ENCODE data around the gene ZNF814.

ZNF814 gene

DNA sequence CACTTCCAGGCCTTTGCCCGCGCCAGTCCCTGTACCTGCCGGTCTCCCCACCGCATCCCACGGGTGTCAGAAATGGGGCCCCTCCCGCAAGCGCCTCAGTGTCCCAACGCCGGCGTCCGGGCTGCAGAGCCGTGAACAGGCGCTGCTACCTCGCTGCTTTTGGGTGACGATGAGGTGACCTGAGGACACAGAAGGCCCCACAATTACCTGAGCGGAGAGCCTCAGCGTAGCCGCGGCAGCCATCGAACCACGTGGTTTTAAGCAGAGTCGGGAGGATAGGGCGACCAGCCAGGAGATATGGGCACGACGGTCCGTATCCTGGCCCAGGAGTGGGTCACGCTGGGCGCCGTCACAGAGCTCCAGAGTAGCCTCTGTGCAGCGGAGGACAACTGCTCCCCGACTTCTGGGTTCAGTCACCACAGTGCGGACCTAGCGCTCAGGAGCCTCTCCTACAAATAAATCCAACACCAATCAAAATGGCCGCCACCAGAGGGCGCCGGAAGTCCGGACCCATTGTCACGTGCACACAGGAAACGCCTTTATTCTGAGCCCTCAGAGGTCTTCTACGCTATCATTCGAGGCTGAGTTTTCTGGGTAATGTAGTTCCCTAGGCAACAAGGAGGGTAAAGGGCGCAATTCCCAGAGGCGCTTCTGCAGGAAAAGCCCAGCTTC lies at the start of gene ZNF814:
Gene ZNF814 (minus strand): TSS at position 478 of the 672 bp plus-strand sequence. CDS start 235 bp downstream, at position 243.
- no peak within 1 kb of the TSS for H3K4me3 ChIP-seq (ENCODE audit: low read depth, low read length)
- DNase-seq (ENCODE audit: low read depth) = peak; percentile 14
- TF ChIP-seq MYC (IDR thresholded peaks at IDR 0.05; ENCODE audit: low read depth, low read length) = no peak
- TF ChIP-seq, protein P1, sequence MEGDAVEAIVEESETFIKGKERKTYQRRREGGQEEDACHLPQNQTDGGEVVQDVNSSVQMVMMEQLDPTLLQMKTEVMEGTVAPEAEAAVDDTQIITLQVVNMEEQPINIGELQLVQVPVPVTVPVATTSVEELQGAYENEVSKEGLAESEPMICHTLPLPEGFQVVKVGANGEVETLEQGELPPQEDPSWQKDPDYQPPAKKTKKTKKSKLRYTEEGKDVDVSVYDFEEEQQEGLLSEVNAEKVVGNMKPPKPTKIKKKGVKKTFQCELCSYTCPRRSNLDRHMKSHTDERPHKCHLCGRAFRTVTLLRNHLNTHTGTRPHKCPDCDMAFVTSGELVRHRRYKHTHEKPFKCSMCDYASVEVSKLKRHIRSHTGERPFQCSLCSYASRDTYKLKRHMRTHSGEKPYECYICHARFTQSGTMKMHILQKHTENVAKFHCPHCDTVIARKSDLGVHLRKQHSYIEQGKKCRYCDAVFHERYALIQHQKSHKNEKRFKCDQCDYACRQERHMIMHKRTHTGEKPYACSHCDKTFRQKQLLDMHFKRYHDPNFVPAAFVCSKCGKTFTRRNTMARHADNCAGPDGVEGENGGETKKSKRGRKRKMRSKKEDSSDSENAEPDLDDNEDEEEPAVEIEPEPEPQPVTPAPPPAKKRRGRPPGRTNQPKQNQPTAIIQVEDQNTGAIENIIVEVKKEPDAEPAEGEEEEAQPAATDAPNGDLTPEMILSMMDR (IDR thresholded peaks at IDR 0.05; ENCODE audit: low read depth, low read length) = peak; percentile 24
- TF ChIP-seq, protein P2, sequence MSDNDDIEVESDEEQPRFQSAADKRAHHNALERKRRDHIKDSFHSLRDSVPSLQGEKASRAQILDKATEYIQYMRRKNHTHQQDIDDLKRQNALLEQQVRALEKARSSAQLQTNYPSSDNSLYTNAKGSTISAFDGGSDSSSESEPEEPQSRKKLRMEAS (IDR thresholded peaks at IDR 0.05; ENCODE audit: low read depth, low read length) = no peak

DNA sequence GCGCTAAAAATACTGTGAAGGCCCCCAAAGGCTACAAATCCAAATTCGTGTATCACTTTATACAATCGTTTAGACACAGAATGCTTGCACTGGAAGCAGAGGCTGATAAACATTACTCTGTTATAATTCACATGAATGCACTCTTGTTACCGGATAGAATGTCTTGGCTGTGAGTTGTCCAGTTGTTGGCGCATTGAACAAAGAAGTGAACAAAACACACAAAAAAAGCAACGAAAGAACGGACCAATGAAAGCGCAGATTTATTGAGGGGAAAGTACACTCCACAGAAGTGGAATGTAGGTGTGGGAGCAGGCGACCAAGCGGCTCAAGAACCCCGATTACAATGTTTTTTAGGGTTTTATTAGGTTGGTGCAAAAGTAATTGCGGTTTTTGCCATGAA lies 46.9 kb upstream of the ZNF814 start:
- no peak overlapping the region for H3K4me3 ChIP-seq (ENCODE audit: low read depth, low read length)
- no peak for DNase-seq (ENCODE audit: low read depth)
- TF ChIP-seq, protein P2 (IDR thresholded peaks at IDR 0.05; ENCODE audit: low read depth, low read length) = no peak
- TF ChIP-seq, protein P1 (IDR thresholded peaks at IDR 0.05; ENCODE audit: low read depth, low read length) = no peak
- TF ChIP-seq POLR2A (IDR thresholded peaks at IDR 0.05; ENCODE audit: extremely low read depth, insufficient read length) (no peak), MYC (IDR thresholded peaks at IDR 0.05; ENCODE audit: low read depth, low read length) (no peak)

DNA sequence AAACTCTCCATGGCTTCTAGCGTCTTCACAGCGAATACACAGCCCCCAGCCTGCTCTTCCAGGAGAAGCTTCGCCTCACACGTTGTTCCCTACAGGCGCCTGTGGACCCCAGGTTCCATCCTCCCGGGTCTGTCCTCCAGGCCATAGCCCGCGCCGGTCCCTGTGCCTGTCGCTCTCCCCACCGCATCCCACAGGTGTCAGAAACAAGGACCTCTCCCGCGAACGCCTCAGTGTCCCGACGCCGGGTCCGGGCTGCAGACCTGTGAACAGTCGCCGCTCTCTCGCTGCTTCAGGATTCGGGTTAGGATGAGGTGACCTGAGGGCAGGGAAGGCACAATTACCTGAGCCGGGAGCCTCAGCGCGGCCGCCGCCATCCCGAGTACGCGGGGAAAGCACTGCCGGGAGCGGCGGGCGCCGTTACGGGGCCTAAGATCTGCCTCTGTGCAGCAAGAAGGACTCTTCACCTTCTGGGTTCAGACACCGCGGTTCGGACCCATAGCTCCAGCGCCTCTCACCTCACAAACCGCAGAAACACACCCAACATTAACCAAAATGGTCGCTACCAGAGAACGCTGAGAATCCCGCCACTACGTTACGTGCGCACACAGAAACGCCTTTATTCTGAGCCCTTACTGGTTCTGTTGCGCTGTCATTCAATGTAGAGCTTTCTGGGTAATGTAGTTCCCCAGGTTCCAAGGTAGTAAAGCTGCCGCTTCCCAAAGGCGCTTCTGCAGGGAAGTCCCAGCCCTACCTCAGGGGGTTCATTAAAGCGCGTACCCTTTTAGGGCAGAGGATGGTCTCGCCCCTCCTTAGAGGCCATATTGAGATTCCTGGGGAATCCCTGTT lies 46.2 kb upstream of the ZNF814 start, which contains the start of gene ZNF418:
Gene ZNF418 (minus strand): TSS at position 583 of the 846 bp plus-strand sequence. CDS start 1,580 bp downstream, outside the sequence.
- DNase-seq (ENCODE audit: low read depth) = no peak
- no peak within 1 kb of the TSS for H3K4me3 ChIP-seq (ENCODE audit: low read depth, low read length)
- TF ChIP-seq, protein P1 (IDR thresholded peaks at IDR 0.05; ENCODE audit: low read depth, low read length) = no peak
- TF ChIP-seq, protein P2 (IDR thresholded peaks at IDR 0.05; ENCODE audit: low read depth, low read length) = no peak
- no peak for TF ChIP-seq MYC (IDR thresholded peaks at IDR 0.05; ENCODE audit: low read depth, low read length)
- no peak for TF ChIP-seq POLR2A (IDR thresholded peaks at IDR 0.05; ENCODE audit: extremely low read depth, insufficient read length)

DNA sequence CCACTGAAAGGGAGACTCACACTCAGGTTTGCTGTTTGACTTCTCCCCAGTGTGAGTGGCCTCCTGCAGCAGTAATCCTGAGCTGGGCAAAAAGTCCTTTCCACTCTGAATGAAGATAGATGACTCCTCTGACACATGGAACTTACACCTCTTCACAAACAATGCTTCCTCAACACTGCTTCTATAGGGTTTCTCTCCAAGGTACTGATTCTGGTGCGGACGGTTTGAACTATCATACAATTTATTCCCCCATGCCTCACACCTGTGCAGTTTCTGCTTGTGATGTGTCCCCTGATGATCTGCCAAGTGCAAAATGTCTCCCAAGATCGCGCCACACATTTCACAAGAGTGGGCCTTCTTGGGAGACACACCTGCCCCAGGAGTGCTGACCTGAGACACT lies 38.8 kb upstream of the ZNF814 start:
- no peak for DNase-seq (ENCODE audit: low read depth)
- no peak overlapping the region for H3K4me3 ChIP-seq (ENCODE audit: low read depth, low read length)
- TF ChIP-seq POLR2A (IDR thresholded peaks at IDR 0.05; ENCODE audit: extremely low read depth, insufficient read length) = no peak
- TF ChIP-seq, protein P1 (IDR thresholded peaks at IDR 0.05; ENCODE audit: low read depth, low read length) = no peak
- TF ChIP-seq, protein P2 (IDR thresholded peaks at IDR 0.05; ENCODE audit: low read depth, low read length) = no peak

DNA sequence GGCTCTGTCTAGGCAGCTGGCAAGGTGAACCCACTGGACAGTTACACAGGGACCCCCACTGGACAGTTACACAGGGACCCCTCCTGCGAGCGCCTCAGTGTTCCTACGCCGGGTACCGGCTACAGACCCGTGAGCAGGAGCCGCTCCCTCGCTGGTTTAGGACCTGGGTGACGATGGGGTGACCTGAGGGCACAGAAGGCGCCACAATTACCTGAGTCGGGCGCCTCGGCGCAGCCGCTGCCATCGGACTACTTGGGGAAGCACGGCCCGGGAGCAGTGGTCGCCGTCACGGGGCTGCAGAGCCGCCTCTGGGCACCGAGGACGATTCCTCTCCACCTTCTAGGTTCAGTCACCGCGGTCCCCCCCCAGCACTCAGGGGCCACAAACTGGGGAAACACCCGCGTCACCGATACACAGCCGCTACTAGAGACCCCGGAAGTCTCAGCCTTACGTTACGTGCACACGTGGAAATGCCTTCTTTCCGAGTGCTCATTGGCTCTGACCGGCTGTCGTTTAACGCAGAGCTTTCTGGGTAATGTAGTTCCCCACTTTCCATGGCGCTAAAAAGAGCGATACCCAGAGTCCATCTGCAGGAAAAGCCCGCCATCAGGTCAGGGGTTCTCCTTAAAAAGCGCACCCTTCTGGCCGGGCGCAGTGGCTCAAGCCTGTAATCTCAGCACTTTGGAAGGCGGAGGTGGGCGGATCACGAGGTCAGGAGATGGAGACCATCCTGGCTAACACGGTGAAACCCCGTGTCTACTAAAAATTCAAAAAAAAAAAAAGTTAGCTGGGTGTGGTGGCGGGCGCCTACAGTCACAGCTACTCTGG lies 27.5 kb upstream of the ZNF814 start, which contains the start of gene ZNF417:
Gene ZNF417 (minus strand): TSS at position 425 of the 828 bp plus-strand sequence. CDS start 181 bp downstream, at position 244.
- H3K4me3 ChIP-seq (ENCODE audit: low read depth, low read length) = peak within 1 kb of the TSS; percentile 85
- peak; percentile 32 for TF ChIP-seq POLR2A (IDR thresholded peaks at IDR 0.05; ENCODE audit: extremely low read depth, insufficient read length)
- TF ChIP-seq, protein P2 (IDR thresholded peaks at IDR 0.05; ENCODE audit: low read depth, low read length) = peak; percentile 35; the same call in 1 of the 2 replicates
- TF ChIP-seq, protein P1 (IDR thresholded peaks at IDR 0.05; ENCODE audit: low read depth, low read length) = peak; percentile 10
- peak; percentile 90 for DNase-seq (ENCODE audit: low read depth)
